ENCODE measurements around the gene ASPHD2. TPM values are rescaled to one million over a fixed set of nuclear protein-coding genes. Genes with fewer than 3 reads are reported as not detected.

Gene ASPHD2
- total RNA-seq, 1 donor from 2014 or later: 1.4 TPM

- no peak for DNase-seq (ENCODE audit: low spot score)
Observed at GRCh38 chr22:26446808-26447515, 17.9 kb downstream of the ASPHD2 start.

- DNase-seq (ENCODE audit: low spot score): no peak
Observed at GRCh38 chr22:26447584-26448329, 18.7 kb downstream of the ASPHD2 start.

- no peak for DNase-seq (ENCODE audit: low spot score)
Observed at GRCh38 chr22:26448334-26448733, 19.3 kb downstream of the ASPHD2 start.

- DNase-seq (ENCODE audit: low spot score): no peak
Observed at GRCh38 chr22:26448941-26449340, 19.9 kb downstream of the ASPHD2 start.

GRCh38 chr22:26450453-26451185 is 21.6 kb downstream of the ASPHD2 start:
- no peak for DNase-seq (ENCODE audit: low spot score)

GRCh38 chr22:26452236-26453016 is 23.4 kb downstream of the ASPHD2 start:
- DNase-seq (ENCODE audit: low spot score): no peak

GRCh38 chr22:26453216-26453615 is 24.2 kb downstream of the ASPHD2 start:
- no peak for DNase-seq (ENCODE audit: low spot score)

GRCh38 chr22:26453812-26454500 is 24.9 kb downstream of the ASPHD2 start:
- DNase-seq (ENCODE audit: low spot score): no peak

GRCh38 chr22:26457661-26458272 is 28.7 kb downstream of the ASPHD2 start:
- no peak for DNase-seq (ENCODE audit: low spot score)

GRCh38 chr22:26460202-26460601 is 31.1 kb downstream of the ASPHD2 start:
- no peak for DNase-seq (ENCODE audit: low spot score)

GRCh38 chr22:26461188-26461810 is 32.2 kb downstream of the ASPHD2 start:
- DNase-seq (ENCODE audit: low spot score): no peak

GRCh38 chr22:26462051-26462450 is 33.0 kb downstream of the ASPHD2 start:
- DNase-seq (ENCODE audit: low spot score): no peak

- DNase-seq (ENCODE audit: low spot score): no peak
Observed at GRCh38 chr22:26462641-26463040, 33.6 kb downstream of the ASPHD2 start.

- DNase-seq (ENCODE audit: low spot score): no peak
Observed at GRCh38 chr22:26463101-26463661, 34.1 kb downstream of the ASPHD2 start.

- no peak for DNase-seq (ENCODE audit: low spot score)
Observed at GRCh38 chr22:26463688-26464087, 34.6 kb downstream of the ASPHD2 start.

GRCh38 chr22:26464312-26464711 is 35.3 kb downstream of the ASPHD2 start:
- DNase-seq (ENCODE audit: low spot score): no peak

GRCh38 chr22:26466196-26466595 is 37.1 kb downstream of the ASPHD2 start:
- DNase-seq (ENCODE audit: low spot score): no peak

- no peak for DNase-seq (ENCODE audit: low spot score)
Observed at GRCh38 chr22:26470807-26471206, 41.7 kb downstream of the ASPHD2 start.

- peak; percentile 64 for DNase-seq (ENCODE audit: low spot score)
Observed at GRCh38 chr22:26471522-26471921, 42.5 kb downstream of the ASPHD2 start.

GRCh38 chr22:26474682-26475081 is 45.6 kb downstream of the ASPHD2 start:
- no peak for DNase-seq (ENCODE audit: low spot score)
